AG04450 (cell line): ENCODE measurements around the gene PTMA. TPM values are rescaled to one million over a fixed set of nuclear protein-coding genes. Genes with fewer than 3 reads are reported as not detected.
A peak's percentile ranks its signal among the peaks of the same experiment; 100 is the strongest.

ENCODE experiments used
- CTCF ChIA-PET: fragments of 300-600, 350-600 bp; formaldehyde crosslinking; extraction: SDS; loops from one replicate; lab custom pipeline; 2022; ENCODE audit warnings: antibody characterized with exemption, inconsistent platforms; lab: Charles Lee
- POLR2A ChIA-PET: fragments of 350-600 bp; formaldehyde crosslinking; extraction: SDS; loops from one replicate; lab custom pipeline; 2021; ENCODE audit warnings: antibody characterized with exemption, inconsistent platforms; lab: Yijun Ruan, JAX
- DNase-seq: peaks from one replicate; pipeline ENCODE4 v3.0.0-alpha.2; 2011; ENCODE audit warnings: low read depth, low spot score
- H3K27ac ChIP-seq: one replicate; pipeline ENCODE4 v1.5.1; 2012; ENCODE audit warnings: low read depth, low read length, control low read depth
- H3K27me3 ChIP-seq: one replicate; pipeline ENCODE4 v1.6.0; 2012; ENCODE audit warnings: low read length; ENCODE audit not compliant: control insufficient read depth, insufficient read depth
- H3K4me3 ChIP-seq: 2 replicates; pipeline ENCODE4 v1.5.1; 2011; ENCODE audit warnings: mild to moderate bottlenecking, low read depth, low read length, control low read depth
- H3K9me3 ChIP-seq: 2 replicates; pipeline ENCODE4 v1.5.1; 2012; ENCODE audit warnings: low read length; ENCODE audit not compliant: control insufficient read depth, insufficient read depth
- polyA plus RNA-seq: library from polyadenylated mRNA; depleted of rRNA; stranded (reverse); fragments of >200 nt; gene quantifications from 2 replicates; pipeline ENCODE4 v1.2.3, GENCODE V29; 2011
- TF ChIP-seq, protein P1 (sequence below): IDR thresholded peaks from 2 replicates; pipeline ENCODE4 v1.5.1; 2011; ENCODE audit warnings: low read depth, low read length, control low read depth, inconsistent platforms

Gene PTMA
- polyA plus RNA-seq, 1 experiment = 681 TPM

- H3K27me3 ChIP-seq = no peaks in the 10 kb centered on the region
- TF ChIP-seq, protein P1, sequence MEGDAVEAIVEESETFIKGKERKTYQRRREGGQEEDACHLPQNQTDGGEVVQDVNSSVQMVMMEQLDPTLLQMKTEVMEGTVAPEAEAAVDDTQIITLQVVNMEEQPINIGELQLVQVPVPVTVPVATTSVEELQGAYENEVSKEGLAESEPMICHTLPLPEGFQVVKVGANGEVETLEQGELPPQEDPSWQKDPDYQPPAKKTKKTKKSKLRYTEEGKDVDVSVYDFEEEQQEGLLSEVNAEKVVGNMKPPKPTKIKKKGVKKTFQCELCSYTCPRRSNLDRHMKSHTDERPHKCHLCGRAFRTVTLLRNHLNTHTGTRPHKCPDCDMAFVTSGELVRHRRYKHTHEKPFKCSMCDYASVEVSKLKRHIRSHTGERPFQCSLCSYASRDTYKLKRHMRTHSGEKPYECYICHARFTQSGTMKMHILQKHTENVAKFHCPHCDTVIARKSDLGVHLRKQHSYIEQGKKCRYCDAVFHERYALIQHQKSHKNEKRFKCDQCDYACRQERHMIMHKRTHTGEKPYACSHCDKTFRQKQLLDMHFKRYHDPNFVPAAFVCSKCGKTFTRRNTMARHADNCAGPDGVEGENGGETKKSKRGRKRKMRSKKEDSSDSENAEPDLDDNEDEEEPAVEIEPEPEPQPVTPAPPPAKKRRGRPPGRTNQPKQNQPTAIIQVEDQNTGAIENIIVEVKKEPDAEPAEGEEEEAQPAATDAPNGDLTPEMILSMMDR = no peak
- ChIA-PET CTCF (interaction anchor here (0.6 to 1.7 kb wide), 8 partner anchors 9 to 69 kb away, joined by 3 to 14 read pairs (median 4); no protein-coding TSS in a partner anchor), POLR2A (interaction anchor here (1.5 to 6.7 kb wide), 2 partner anchors 13 to 27 kb away, joined by 4 to 35 read pairs; partner anchors contain the start of gene PTMA)
- peak overlapping the region; percentile 55 for H3K4me3 ChIP-seq
- DNase-seq = no peak
- H3K9me3 ChIP-seq = peaks cover 6% of the 10 kb centered on the region; the same call in 1 of the 2 replicates
- H3K27ac ChIP-seq = peak overlapping the region; percentile 52
These were observed 27.9 kb upstream of the PTMA start for GRCh38 chr2:231680285-231680991.

DNA sequence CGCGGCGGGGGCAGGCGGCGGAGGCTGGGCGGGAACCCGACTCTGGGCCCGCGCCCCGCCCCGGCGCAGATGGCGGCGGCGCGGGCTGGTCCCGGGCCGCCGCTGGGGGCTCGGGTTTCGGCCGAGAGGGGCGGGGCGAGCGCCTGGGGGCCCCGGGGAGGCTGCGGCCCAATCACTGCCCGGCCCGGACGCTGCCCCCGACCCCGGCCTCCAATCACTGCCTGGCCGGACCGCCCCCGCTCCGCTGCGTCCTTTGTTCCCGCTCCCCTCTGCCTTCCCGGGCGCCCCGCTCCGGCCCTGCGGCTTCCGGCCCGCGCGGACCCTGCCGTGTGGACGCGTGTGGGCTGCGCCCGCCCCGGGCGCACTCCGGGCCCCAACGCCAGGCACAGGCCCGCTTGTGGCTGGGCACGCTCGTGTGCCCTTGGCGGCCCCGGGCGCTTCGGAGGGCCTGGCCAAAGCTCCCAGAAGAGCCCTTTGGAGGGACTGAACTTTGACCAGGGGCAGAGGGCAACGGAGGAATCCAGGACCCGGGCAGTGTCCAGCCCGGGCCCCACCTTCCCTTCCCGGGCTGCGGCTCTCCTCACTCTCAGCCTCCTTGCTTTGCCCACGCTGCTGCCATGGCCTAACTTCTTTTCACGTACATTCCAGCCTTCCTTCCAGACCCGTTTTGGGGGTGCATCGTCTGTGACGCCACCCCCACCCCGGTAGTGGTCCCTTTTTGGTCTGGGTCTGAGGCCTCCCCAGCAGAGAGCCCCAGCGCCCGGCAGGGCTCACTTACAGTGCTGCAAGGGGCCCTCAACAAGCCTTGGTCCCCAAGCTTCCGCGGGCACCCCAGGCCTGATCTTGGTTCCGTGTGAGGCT is 27.1 kb upstream of the PTMA start:
- TF ChIP-seq, protein P1 = no peak
- CTCF ChIA-PET = interaction anchor here (0.6 to 1.6 kb wide), 7 partner anchors 9 to 36 kb away, joined by 3 to 14 read pairs (median 4); no protein-coding TSS in a partner anchor
- peak overlapping the region; percentile 56 for H3K4me3 ChIP-seq
- peak overlapping the region; percentile 83 for H3K27ac ChIP-seq
- H3K9me3 ChIP-seq = peaks cover 6% of the 10 kb centered on the region; the same call in 1 of the 2 replicates
- DNase-seq = peak; percentile 57
- H3K27me3 ChIP-seq = no peaks in the 10 kb centered on the region
- POLR2A ChIA-PET = interaction anchor here (1.5 to 6.7 kb wide), 2 partner anchors 12 to 27 kb away, joined by 4 to 35 read pairs; partner anchors contain the start of gene PTMA

GRCh38 chr2:231682603-231683291 is 25.6 kb upstream of the PTMA start:
- TF ChIP-seq, protein P1 = no peak
- ChIA-PET POLR2A (interaction anchor here (6.7 kb wide), 1 partner anchor 25 kb away, joined by 35 read pairs; the partner anchor contains the start of gene PTMA), CTCF (interaction anchor here (1.1 to 1.8 kb wide), 4 partner anchors 8 to 70 kb away, joined by 3 to 14 read pairs (median 6); no protein-coding TSS in a partner anchor)
- H3K4me3 ChIP-seq = no peak overlapping the region
- H3K9me3 ChIP-seq = peaks cover 6% of the 10 kb centered on the region; the same call in 1 of the 2 replicates
- no peak overlapping the region for H3K27ac ChIP-seq
- DNase-seq = no peak
- H3K27me3 ChIP-seq = no peaks in the 10 kb centered on the region

- H3K27ac ChIP-seq = no peak overlapping the region
- TF ChIP-seq, protein P1 = no peak
- no peaks in the 10 kb centered on the region for H3K27me3 ChIP-seq
- no peak for DNase-seq
- CTCF ChIA-PET = interaction anchor here (0.6 to 3.4 kb wide), 6 partner anchors 8 to 71 kb away, joined by 3 to 14 read pairs (median 8); no protein-coding TSS in a partner anchor
- no peak overlapping the region for H3K4me3 ChIP-seq
- POLR2A ChIA-PET = interaction anchor here (0.6 to 6.7 kb wide), 2 partner anchors 20 to 24 kb away, joined by 3 to 35 read pairs; partner anchors contain the start of gene PTMA
- H3K9me3 ChIP-seq = peaks cover 6% of the 10 kb centered on the region; the same call in 1 of the 2 replicates
These were observed 24.8 kb upstream of the PTMA start for GRCh38 chr2:231683292-231684235.
